ENCODE data around the gene ATXN1. TPM values are rescaled to one million over a fixed set of nuclear protein-coding genes. Genes with fewer than 3 reads are reported as not detected.
A peak's percentile ranks its signal among the peaks of the same experiment; 100 is the strongest.

The ATXN1 gene
- total and polyA plus RNA-seq, 2 experiments from 2014 or later = 4.8 to 9.1 TPM

DNA sequence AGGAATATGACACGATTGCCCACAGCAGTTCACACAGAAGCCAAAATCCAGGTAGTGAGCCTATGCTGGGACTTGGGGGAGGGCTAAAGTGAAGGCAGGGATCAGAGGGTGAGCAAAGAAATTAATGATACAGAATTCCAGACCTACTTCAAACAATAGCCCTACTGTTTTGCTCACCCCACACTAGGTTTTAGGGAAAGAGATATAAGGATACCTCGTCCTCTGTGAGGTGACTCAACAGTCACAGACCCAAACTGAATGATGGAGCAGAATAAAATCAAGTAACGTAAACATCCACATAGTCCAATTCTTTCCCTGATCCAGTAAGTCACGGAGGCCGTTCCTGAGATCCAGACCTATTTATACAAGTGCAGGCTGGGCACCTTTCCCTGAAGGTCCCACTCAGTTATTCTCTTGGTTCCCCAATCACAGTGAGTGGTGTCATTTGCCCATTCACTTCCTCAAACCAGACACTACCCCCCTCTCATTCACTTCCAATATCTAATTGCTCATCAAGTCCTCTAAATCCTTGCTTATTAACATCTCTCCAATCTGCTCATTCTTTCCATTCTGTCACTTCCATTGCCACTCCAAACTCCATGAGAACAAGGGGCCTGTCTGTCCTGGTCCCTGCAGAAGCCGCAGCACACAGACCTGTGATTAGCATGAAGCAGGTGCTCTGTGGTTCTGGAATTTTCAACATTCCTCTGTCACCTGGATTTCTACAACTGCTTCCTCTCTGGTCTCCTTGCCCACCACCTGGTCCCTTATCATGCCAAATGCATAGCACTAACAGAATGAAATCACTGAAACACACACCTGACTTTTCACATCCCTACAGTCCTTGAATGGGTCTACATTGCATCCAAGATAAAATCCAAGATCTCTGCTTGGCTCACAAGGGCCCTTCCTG, 55.9 kb downstream of the ATXN1 start:
- H3K27ac ChIP-seq (ENCODE audit: low read depth) = no peak overlapping the region
- peaks cover 13% of the 10 kb centered on the region for H3K4me1 ChIP-seq (ENCODE audit: insufficient read depth)
- peak; percentile 61 for DNase-seq (ENCODE audit: low spot score)
- H3K9me2 ChIP-seq (ENCODE audit: insufficient read depth) = no peaks in the 10 kb centered on the region
- no peaks in the 10 kb centered on the region for H3K36me3 ChIP-seq (ENCODE audit: insufficient read depth)
- H4K20me1 ChIP-seq (replicated peaks; ENCODE audit: insufficient read depth) = no peaks in the 10 kb centered on the region
- TF ChIP-seq JUNB (IDR thresholded peaks at IDR 0.05; ENCODE audit: unreplicated experiment) (no peak), ZNF462 (CRISPR knock-in tag; IDR thresholded peaks at IDR 0.05) (peak; percentile 74; the same call in 1 of the 2 replicates)
- peak; percentile 68 for ATAC-seq
- H3K4me3 ChIP-seq = no peak overlapping the region
- Mint-ChIP-seq H3K36me3 (ENCODE audit: low read depth) (no peaks in the 10 kb centered on the region), H3K4me1 (peaks cover 16% of the 10 kb centered on the region), H3K9me3 (no peaks in the 10 kb centered on the region; the same call in 2 of the 3 replicates), H3K4me3 (no peak overlapping the region), H3K27me3 (ENCODE audit: insufficient read depth, low read depth, poor library complexity) (no peaks in the 10 kb centered on the region), H3K27ac (peak overlapping the region; percentile 22; the same call in 1 of the 2 replicates)
- H2AFZ ChIP-seq = no peak overlapping the region
- no peak overlapping the region for H3K4me2 ChIP-seq
- no peaks in the 10 kb centered on the region for H3K27me3 ChIP-seq (ENCODE audit: insufficient read depth)
- H3K79me2 ChIP-seq (replicated peaks; ENCODE audit: insufficient read depth) = no peaks in the 10 kb centered on the region
- no peaks in the 10 kb centered on the region for H3F3A ChIP-seq (replicated peaks; ENCODE audit: low read depth)

- Mint-ChIP-seq H3K36me3 (ENCODE audit: low read depth) (no peaks in the 10 kb centered on the region), H3K4me1 (peaks cover 24% of the 10 kb centered on the region), H3K9me3 (no peaks in the 10 kb centered on the region; the same call in 2 of the 3 replicates), H3K27me3 (ENCODE audit: insufficient read depth, low read depth, poor library complexity) (no peaks in the 10 kb centered on the region), H3K4me3 (no peak overlapping the region), H3K27ac (no peak overlapping the region)
- H3K9me2 ChIP-seq (ENCODE audit: insufficient read depth) = no peaks in the 10 kb centered on the region
- H4K20me1 ChIP-seq (replicated peaks; ENCODE audit: insufficient read depth) = no peaks in the 10 kb centered on the region
- H3K79me2 ChIP-seq (replicated peaks; ENCODE audit: insufficient read depth) = no peaks in the 10 kb centered on the region
- no peak overlapping the region for H2AFZ ChIP-seq
- H3K27ac ChIP-seq (ENCODE audit: low read depth) = 0 out of 2 replicates have a peak overlapping the region, but pooled peaks have one; percentile 32
- no peaks in the 10 kb centered on the region for H3F3A ChIP-seq (replicated peaks; ENCODE audit: low read depth)
- ATAC-seq (peak; percentile 66), DNase-seq (ENCODE audit: low spot score) (no peak)
- H3K36me3 ChIP-seq (ENCODE audit: insufficient read depth) = no peaks in the 10 kb centered on the region
- no peaks in the 10 kb centered on the region for H3K27me3 ChIP-seq (ENCODE audit: insufficient read depth)
- H3K4me1 ChIP-seq (ENCODE audit: insufficient read depth) = peaks cover 13% of the 10 kb centered on the region
- H3K4me2 ChIP-seq = no peak overlapping the region
- no peak overlapping the region for H3K4me3 ChIP-seq
- TF ChIP-seq ZNF462 (CRISPR knock-in tag; IDR thresholded peaks at IDR 0.05) = no peak
- TF ChIP-seq EZH2 (IDR thresholded peaks at IDR 0.05; ENCODE audit: low read depth, unreplicated experiment) = no peak
These were observed 56.7 kb downstream of the ATXN1 start for GRCh38 chr6:16704401-16705045.

All from GM23338 (cell line).